Measurements from ENCODE around the gene KLF9.
A peak's percentile ranks its signal among the peaks of the same experiment; 100 is the strongest.

KLF9 gene

GRCh38 chr9:70409800-70410199 lies 4.7 kb downstream of the KLF9 start:
- CTCF ChIA-PET = interaction anchor here (1.3 to 1.7 kb wide), 2 partner anchors 69 to 192 kb away, joined by 4 to 12 read pairs; no protein-coding TSS in a partner anchor
- POLR2A ChIA-PET = interaction anchor here (1.3 to 1.8 kb wide), 2 partner anchors 10 to 192 kb away, joined by 3 to 13 read pairs; no protein-coding TSS in a partner anchor
- no peak overlapping the region; the same call in 1 of the 2 replicates for H3K4me3 ChIP-seq (ENCODE audit: low read depth, low read length)
- DNase-seq (ENCODE audit: low read depth, low spot score) = no peak
- TF ChIP-seq CTCF (IDR thresholded peaks at IDR 0.05; ENCODE audit: insufficient read depth, low read length, missing control alignments) = no peak

GRCh38 chr9:70409280-70409679 lies 5.2 kb downstream of the KLF9 start:
- ChIA-PET POLR2A (no interaction called here), CTCF (no interaction called here)
- DNase-seq (ENCODE audit: low read depth, low spot score) = no peak

GRCh38 chr9:70408393-70409040 lies 5.9 kb downstream of the KLF9 start:
- DNase-seq (ENCODE audit: low read depth, low spot score) = no peak
- POLR2A ChIA-PET = no interaction called here
- TF ChIP-seq CTCF (IDR thresholded peaks at IDR 0.05; ENCODE audit: insufficient read depth, low read length, missing control alignments) = no peak
- no peak overlapping the region for H3K4me3 ChIP-seq (ENCODE audit: low read depth, low read length)
- CTCF ChIA-PET = interaction anchor here (1.0 to 2.0 kb wide), 3 partner anchors 68 to 194 kb away, joined by 3 to 7 read pairs (median 4); no protein-coding TSS in a partner anchor

More at GRCh38 chr9:70409280-70409679, 5.2 kb downstream of the KLF9 start:
- no peak overlapping the region for H3K4me3 ChIP-seq (ENCODE audit: low read depth, low read length)
- TF ChIP-seq CTCF (IDR thresholded peaks at IDR 0.05; ENCODE audit: insufficient read depth, low read length, missing control alignments) = no peak

- no peak for TF ChIP-seq CTCF (IDR thresholded peaks at IDR 0.05; ENCODE audit: insufficient read depth, low read length, missing control alignments)
- no peak overlapping the region; the same call in 1 of the 2 replicates for H3K4me3 ChIP-seq (ENCODE audit: low read depth, low read length)
- POLR2A ChIA-PET = interaction anchor here (1.0 kb wide), 1 partner anchor 12 kb away, joined by 3 read pairs; no protein-coding TSS in a partner anchor
- CTCF ChIA-PET = interaction anchor here (1.0 to 2.0 kb wide), 3 partner anchors 12 to 67 kb away, joined by 3 to 7 read pairs (median 3); no protein-coding TSS in a partner anchor
- DNase-seq (ENCODE audit: low read depth, low spot score) = peak; percentile 93
Observed at GRCh38 chr9:70407081-70407503, 7.4 kb downstream of the KLF9 start.

GRCh38 chr9:70406434-70406862 lies 8.0 kb downstream of the KLF9 start:
- DNase-seq (ENCODE audit: low read depth, low spot score) = no peak
- POLR2A ChIA-PET = interaction anchor here (1.0 kb wide), 1 partner anchor 12 kb away, joined by 3 read pairs; no protein-coding TSS in a partner anchor
- no peak overlapping the region for H3K4me3 ChIP-seq (ENCODE audit: low read depth, low read length)
- CTCF ChIA-PET = interaction anchor here (1.0 to 2.0 kb wide), 2 partner anchors 23 to 66 kb away, joined by 3 to 7 read pairs; no protein-coding TSS in a partner anchor
- TF ChIP-seq CTCF (IDR thresholded peaks at IDR 0.05; ENCODE audit: insufficient read depth, low read length, missing control alignments) = no peak

- ChIA-PET CTCF (interaction anchor here (0.8 to 2.8 kb wide), 2 partner anchors 13 to 196 kb away, joined by 3 to 13 read pairs; no protein-coding TSS in a partner anchor), POLR2A (no interaction called here)
- H3K4me3 ChIP-seq (ENCODE audit: low read depth, low read length) = no peak overlapping the region
- DNase-seq (ENCODE audit: low read depth, low spot score) = no peak
- TF ChIP-seq CTCF (IDR thresholded peaks at IDR 0.05; ENCODE audit: insufficient read depth, low read length, missing control alignments) = no peak
Observed at GRCh38 chr9:70405808-70406433, 8.5 kb downstream of the KLF9 start.
